ENCODE measurements around the gene TC2N. TPM values are rescaled to one million over a fixed set of nuclear protein-coding genes. Genes with fewer than 3 reads are reported as not detected.

TC2N gene
- total RNA-seq, 1 experiment from 2014 or later = 16.4 TPM

DNA sequence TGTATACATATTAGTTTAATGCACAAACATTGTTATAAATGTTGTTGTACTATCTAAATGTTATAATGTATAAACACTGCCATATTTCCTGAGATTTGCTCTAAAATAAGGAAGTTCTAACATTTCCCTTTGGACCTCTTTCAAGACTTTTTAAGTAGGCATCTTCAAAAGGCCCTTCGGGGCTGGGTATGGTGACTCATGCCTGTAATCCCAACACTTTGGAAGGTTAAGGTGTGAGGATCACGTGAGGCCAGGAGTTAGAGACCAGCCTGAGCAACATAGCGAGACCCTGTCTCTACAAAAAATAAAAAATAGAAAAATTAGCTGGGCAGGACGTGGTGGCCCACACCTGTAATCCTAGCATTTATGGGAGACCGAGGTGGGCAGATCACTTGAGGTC is 44.7 kb upstream of the TC2N start:
- Histone ChIP-seq H2BK5ac (ENCODE audit: insufficient read length, low read length) (no peak overlapping the region), H2AFZ (ENCODE audit: low read length) (no peak overlapping the region), H3K9ac (ENCODE audit: extremely low read depth, insufficient read length, low read length) (no peak overlapping the region), H4K91ac (ENCODE audit: insufficient read length, low read depth, low read length) (no peak overlapping the region), H3K4ac (ENCODE audit: low read depth, low read length) (no peak overlapping the region), H3K27ac (ENCODE audit: insufficient read length, low read depth, low read length) (no peak overlapping the region), H3K9me3 (ENCODE audit: control insufficient read depth, low read depth, low read length) (no peaks in the 10 kb centered on the region), H2BK12ac (ENCODE audit: insufficient read length, low read depth, low read length) (no peak overlapping the region), H3K27me3 (ENCODE audit: insufficient read depth, low read length) (no peaks in the 10 kb centered on the region), H3K79me2 (ENCODE audit: insufficient read depth, low read length) (no peaks in the 10 kb centered on the region), H4K8ac (replicated peaks; ENCODE audit: insufficient read length, low read depth, low read length) (no peak overlapping the region), H3K23me2 (ENCODE audit: insufficient read length, low read depth, low read length, poor library complexity, severe bottlenecking) (no peaks in the 10 kb centered on the region), H2BK15ac (ENCODE audit: low read depth, low read length) (no peak overlapping the region), H3T11ph (ENCODE audit: low read length) (no peak overlapping the region), H2BK120ac (ENCODE audit: low read depth, low read length, poor library complexity, severe bottlenecking) (no peak overlapping the region), H2AK5ac (ENCODE audit: insufficient read length, low read length) (no peak overlapping the region), H3K14ac (ENCODE audit: insufficient read depth, low read length) (no peak overlapping the region), H3K23ac (ENCODE audit: insufficient read length, low read depth, low read length) (no peak overlapping the region), H2BK20ac (ENCODE audit: low read depth, low read length, poor library complexity, severe bottlenecking) (no peak overlapping the region), H3K18ac (ENCODE audit: insufficient read length, low read depth, low read length) (no peak overlapping the region), H3K4me1 (ENCODE audit: insufficient read depth, low read length) (no peaks in the 10 kb centered on the region), H4K20me1 (ENCODE audit: control insufficient read depth, insufficient read depth, insufficient read length) (no peaks in the 10 kb centered on the region), H4K5ac (ENCODE audit: insufficient read length, low read depth, low read length) (no peak overlapping the region), H3K4me2 (ENCODE audit: insufficient read depth, insufficient read length, low read length) (no peak overlapping the region), H3K56ac (ENCODE audit: insufficient read length, low read depth, low read length) (no peak overlapping the region), H3K79me1 (ENCODE audit: insufficient read depth, low read depth, low read length, poor library complexity, severe bottlenecking) (no peaks in the 10 kb centered on the region)
- Mint-ChIP-seq H3K27ac (no peak overlapping the region), H3K9me3 (peaks cover 0 to 1% of the 10 kb centered on the region in 2 experiments; a peak in 1 of 5 replicates), H3K36me3 (ENCODE audit: insufficient read depth in 1 of 3, low read depth in 3 of 3) (peaks cover 0 to 4% (median 0%) of the 10 kb centered on the region in 3 experiments; a peak in 2 of 7 replicates), H3K4me3 (no peak overlapping the region), H3K4me1 (peaks cover 2 to 3% of the 10 kb centered on the region in 2 experiments; a peak in 2 of 4 replicates), H3K27me3 (ENCODE audit: low read depth) (no peaks in the 10 kb centered on the region; the same call in 1 of the 2 replicates)
- DNase-seq = no peak
- WGBS (ENCODE audit: extremely low coverage, insufficient read length, low lambda C conversion rate) = no CpG with 5 or more reads among the region's 5 CpGs
- TF ChIP-seq, protein P1, sequence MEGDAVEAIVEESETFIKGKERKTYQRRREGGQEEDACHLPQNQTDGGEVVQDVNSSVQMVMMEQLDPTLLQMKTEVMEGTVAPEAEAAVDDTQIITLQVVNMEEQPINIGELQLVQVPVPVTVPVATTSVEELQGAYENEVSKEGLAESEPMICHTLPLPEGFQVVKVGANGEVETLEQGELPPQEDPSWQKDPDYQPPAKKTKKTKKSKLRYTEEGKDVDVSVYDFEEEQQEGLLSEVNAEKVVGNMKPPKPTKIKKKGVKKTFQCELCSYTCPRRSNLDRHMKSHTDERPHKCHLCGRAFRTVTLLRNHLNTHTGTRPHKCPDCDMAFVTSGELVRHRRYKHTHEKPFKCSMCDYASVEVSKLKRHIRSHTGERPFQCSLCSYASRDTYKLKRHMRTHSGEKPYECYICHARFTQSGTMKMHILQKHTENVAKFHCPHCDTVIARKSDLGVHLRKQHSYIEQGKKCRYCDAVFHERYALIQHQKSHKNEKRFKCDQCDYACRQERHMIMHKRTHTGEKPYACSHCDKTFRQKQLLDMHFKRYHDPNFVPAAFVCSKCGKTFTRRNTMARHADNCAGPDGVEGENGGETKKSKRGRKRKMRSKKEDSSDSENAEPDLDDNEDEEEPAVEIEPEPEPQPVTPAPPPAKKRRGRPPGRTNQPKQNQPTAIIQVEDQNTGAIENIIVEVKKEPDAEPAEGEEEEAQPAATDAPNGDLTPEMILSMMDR (conservative IDR thresholded peaks at IDR 0.05) = no peak
